GM19324 (cell line): Measurements from ENCODE around the gene MCOLN1.
A peak's percentile ranks its signal among the peaks of the same experiment; 100 is the strongest.

ENCODE experiments used
- ATAC-seq: cut with Tn5 transposase; IDR thresholded peaks from one replicate; pipeline ENCODE4 v1.9.1; 2021; ENCODE audit warnings: mild to moderate bottlenecking, moderate library complexity; ENCODE audit not compliant: unreplicated experiment, low FRiP score

Gene MCOLN1

GRCh38 chr19:7522072-7522922 lies at the start of gene MCOLN1:
MCOLN1 (plus strand) TSS chr19:7522624; CDS start chr19:7522751, 127 bp downstream.
- ATAC-seq: peak; percentile 90

GRCh38 chr19:7475665-7476064 lies 46.8 kb upstream of the MCOLN1 start:
- ATAC-seq: no peak

GRCh38 chr19:7476241-7476640 lies 46.2 kb upstream of the MCOLN1 start:
- ATAC-seq: no peak

DNA sequence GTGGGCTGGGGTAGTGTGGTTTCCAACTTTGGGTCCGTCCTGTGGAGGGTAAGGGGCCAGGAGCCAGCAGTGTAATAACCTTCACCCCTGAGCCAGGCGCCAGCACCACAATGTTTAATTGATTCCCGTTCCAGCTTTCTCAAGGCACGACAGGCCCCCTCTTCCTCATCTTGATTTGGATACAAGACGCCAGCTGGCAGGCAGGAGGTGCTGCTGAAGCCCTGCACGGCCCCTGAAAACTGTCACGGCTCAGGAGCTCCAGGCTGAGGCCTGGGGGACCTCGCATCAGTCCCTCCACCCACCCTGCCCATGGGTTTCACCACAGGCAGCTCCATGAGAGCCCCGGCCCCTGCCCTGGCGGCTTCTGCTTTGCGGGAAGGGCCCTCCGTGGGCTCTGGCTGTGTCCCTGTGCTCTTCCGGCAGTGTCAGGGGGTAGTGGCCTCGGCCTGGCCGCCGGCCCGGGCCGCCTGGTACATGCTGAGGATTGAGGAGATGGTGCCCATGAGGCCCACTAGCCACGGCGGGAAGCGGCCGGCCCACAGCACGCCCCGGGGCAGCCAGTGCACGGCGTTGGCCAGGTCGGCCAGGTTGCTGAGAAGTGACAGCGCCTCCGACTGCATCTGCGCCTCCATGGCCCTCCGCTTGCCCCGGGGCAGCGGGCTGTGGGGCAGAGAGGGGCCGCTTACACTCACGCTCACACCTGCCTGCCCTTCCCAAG lies 45.5 kb upstream of the MCOLN1 start:
- ATAC-seq: no peak

DNA sequence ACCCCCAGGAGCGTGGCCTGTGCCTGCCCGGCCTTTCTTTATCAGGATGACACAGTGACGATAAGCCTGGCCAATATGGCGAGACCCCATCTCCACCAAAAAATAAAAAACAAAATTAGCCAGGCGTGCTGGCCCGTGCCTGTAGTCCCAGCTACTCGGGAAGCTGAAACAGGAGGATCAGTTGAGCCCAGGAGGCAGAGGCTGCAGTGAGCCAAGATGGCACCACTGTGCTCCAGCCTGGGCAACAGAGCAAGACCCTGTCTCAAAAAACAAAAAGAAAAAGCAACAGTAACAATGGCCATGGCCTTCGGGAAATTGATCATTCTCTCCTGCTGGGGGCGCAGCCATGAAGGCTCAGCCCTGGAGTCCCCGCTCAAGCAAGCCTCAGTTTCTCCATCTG lies 44.7 kb upstream of the MCOLN1 start:
- ATAC-seq: no peak

GRCh38 chr19:7478173-7478842 lies 44.1 kb upstream of the MCOLN1 start:
- no peak for ATAC-seq

DNA sequence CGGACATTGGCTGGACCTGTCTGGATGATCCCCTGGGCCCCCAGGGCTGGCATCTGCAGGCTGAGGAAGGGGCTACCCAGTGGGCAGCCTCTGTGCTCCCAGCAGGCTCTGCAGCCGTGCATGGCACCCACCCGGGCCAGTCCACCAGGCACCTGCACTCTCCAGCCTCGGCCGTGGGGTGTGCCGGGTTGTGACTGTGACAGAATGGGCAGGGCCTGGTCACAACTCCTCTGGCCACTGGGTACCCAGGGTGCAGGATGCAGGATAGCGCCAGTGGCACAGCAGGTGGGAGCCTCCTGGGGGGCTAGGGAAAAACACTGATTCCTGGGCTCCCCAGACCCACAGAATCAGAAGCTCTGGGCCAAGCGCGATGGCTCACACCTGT lies 43.6 kb upstream of the MCOLN1 start:
- ATAC-seq: no peak

DNA sequence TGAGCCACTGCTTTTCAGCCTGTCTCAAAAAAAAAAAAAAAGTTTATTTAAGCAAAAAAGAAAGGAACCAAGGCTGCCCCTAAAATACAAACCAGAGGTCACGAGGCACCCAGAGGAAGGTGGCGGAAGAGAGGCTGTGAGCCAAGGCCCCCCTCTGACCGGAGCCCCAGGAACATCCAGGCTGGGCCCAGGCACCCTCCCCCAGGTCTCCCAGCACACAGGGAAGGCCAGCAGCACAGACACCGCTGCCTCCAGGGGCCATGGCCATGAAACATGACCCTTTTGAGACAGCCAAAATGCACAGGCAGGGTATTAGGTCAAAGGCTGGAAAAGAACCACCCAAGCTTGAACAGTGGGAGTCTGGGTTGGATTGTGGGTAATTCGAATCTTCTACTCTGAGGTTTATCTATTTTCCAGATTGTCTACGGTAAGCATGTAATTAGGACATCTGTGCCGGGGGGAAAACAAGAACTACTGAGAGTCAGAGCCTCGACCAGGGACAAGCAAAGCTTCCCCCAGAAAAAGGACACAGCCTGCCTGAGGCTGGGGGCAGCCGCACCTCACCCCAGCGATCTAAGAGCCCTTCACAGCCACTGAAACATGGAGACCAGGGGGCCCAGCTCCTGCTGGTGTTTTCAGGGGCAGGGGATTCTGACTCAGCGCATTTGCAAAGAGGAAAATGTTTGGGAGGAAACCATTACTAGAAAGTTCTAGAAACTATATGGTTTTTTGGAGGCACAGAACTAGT lies 42.0 kb upstream of the MCOLN1 start:
- no peak for ATAC-seq

DNA sequence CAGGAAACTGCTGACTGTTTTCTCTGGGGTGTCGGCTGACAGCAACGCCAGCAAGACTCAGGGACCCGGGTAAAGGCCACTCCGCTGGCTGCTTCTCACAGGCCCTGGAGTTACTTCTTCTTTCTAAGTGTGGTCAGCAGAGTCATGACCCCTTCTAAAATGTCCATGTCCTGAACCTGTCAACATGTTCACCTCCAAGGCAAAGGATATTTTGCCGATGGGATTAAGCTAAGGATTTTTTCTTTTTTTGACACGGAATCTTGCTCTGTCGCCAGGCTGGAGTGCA lies 41.5 kb upstream of the MCOLN1 start:
- ATAC-seq: no peak

- ATAC-seq: no peak
These were observed 39.6 kb upstream of the MCOLN1 start for GRCh38 chr19:7482584-7483439.

- no peak for ATAC-seq
These were observed 38.7 kb upstream of the MCOLN1 start for GRCh38 chr19:7483720-7484201.

GRCh38 chr19:7486923-7487322 lies 35.5 kb upstream of the MCOLN1 start:
- ATAC-seq: no peak

DNA sequence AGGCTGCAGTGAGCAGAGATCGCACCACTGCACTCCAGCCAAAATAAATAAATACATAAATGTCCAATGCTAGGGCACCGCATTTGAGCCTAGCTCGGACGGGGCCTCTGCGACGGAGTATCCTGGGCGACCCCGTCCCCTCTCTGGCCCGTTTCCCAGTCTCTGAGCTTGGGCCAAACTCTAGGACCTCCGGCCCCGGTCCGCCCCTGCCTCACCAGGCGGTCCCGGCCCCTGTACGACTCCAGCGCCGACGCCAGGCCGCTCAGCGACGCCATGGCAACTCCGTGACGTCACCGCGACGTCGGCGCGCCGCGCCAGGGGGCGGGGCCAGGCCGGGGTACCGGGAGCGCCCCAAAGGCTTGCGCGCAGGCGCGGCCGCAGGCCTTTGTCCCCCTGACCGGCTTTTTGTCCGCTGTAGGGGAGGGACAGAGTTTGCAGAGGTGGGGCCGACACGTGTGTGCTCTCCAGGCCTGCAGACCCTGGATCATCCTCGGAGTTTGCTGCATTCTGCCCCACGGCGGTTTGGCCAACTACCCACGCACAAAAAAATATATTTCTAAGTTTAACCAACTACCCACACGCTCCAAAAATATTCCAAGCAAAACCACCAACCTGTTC lies 33.6 kb upstream of the MCOLN1 start, which contains the start of gene PEX11G:
Gene PEX11G (minus strand): TSS at position 300 of the 618 bp plus-strand sequence. CDS start 25 bp downstream, at position 275.
- no peak for ATAC-seq

- no peak for ATAC-seq
These were observed 32.8 kb upstream of the MCOLN1 start for GRCh38 chr19:7489609-7490044.

GRCh38 chr19:7492142-7492541 lies 30.3 kb upstream of the MCOLN1 start:
- ATAC-seq: no peak

DNA sequence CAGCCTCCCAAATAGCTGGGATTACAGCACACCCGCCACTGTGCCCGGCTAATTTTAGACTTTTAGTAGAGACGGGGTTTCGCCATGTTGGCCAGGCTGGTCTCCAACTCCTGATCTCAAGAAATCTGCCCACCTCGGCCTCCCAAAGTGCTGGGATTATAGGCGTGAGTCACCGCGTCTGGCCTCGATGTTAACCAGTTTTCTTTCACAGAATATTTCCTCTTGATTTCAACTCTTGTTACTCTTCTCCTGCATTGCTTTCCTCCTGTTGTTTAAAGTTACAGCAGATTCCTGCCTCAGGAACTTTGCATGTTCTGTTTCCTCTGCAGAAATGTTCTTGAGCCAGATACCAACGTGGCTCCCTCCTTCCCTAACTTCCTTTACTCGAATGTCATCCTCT lies 29.9 kb upstream of the MCOLN1 start:
- ATAC-seq: no peak

DNA sequence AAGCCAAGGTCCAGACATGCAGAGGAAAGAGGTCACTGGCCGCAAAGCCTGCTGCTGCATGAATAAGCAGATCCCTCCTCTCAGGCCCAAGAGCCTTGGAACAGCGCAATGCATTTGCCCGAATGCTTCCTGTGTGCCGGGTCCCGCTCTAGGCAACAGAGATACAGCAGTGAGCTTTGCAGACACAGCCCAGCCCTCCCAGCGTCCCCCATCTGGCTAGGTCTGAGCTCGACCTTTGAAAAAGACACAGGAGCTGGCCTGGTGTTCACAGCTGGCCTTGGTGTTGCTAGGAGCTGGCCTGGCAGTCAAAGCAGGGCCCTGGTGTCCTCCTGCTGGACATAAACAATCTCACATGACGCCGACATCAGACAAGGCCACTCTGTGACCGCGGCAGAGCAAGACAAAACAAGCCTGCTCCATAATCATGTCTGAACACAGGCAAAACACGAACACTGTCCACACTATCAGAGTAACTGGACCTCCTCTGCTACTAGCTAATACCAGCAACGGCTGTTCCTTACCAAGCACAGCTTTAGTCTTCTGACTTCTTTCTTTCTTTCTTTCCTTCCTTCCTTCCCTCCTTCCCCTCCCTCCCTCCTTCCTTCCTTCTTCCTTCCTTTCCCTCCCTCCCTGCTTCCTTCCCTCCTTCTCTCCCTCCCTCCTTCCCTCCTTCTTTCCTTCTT lies 27.9 kb upstream of the MCOLN1 start:
- no peak for ATAC-seq

DNA sequence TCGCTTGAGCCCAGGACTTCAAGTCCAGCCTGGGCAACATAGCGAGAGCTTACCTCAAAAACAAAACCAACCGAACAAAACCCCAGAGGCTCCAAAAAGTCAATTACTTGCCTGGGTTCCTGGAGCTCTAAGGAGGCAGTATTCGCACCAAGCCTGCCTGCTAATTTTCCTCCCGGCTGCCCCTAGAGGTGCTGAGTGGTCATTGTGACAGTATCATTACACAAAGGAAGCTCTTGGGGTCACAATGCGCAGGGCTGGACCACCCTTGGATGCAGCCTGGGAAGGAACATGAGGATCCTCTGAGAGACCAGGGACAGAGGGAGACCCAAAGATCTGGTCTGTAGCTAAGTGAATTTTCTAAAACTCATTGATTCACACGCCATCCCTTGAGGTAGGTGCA lies 25.1 kb upstream of the MCOLN1 start:
- ATAC-seq: no peak
